Measurements from ENCODE around the gene MAN2A1.

The MAN2A1 gene

DNA sequence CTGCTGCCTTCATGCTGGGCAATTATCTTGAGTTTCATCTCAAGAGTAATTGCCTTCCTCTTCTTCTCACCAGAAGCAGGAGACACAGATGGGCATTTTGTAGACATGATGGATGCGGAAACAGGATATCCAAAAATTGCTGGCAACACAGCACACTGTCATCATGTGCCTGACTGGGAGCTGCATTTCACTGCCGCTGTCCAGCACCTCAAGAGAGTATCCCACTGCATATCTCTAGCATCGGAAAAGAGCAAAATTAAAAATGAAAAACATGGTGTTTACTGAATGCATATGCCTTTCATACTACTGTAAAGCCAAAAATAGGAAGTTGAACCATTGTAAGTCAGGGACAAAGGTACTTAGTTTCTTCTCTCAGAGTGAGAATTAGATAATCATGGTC lies 210.7 kb downstream of the MAN2A1 start:
- FAIRE-seq (no peak), DNase-seq (ENCODE audit: insufficient read length, low spot score) (no peak)
- TF ChIP-seq TAF1 (IDR thresholded peaks at IDR 0.05; ENCODE audit: low read depth, low read length): no peak
- TF ChIP-seq POLR2A (IDR thresholded peaks at IDR 0.05; ENCODE audit: low read depth, low read length): no peak
- no peak for TF ChIP-seq SPI1 (IDR thresholded peaks at IDR 0.05; ENCODE audit: low read depth, low read length)
- no peak for TF ChIP-seq PAX5 (IDR thresholded peaks at IDR 0.05; ENCODE audit: insufficient read depth, low read length, severe bottlenecking)
- TF ChIP-seq POLR2AphosphoS5 (IDR thresholded peaks at IDR 0.05; ENCODE audit: low read depth, low read length): no peak
- TF ChIP-seq POU2F2 (IDR thresholded peaks at IDR 0.05; ENCODE audit: low read depth, low read length): no peak

DNA sequence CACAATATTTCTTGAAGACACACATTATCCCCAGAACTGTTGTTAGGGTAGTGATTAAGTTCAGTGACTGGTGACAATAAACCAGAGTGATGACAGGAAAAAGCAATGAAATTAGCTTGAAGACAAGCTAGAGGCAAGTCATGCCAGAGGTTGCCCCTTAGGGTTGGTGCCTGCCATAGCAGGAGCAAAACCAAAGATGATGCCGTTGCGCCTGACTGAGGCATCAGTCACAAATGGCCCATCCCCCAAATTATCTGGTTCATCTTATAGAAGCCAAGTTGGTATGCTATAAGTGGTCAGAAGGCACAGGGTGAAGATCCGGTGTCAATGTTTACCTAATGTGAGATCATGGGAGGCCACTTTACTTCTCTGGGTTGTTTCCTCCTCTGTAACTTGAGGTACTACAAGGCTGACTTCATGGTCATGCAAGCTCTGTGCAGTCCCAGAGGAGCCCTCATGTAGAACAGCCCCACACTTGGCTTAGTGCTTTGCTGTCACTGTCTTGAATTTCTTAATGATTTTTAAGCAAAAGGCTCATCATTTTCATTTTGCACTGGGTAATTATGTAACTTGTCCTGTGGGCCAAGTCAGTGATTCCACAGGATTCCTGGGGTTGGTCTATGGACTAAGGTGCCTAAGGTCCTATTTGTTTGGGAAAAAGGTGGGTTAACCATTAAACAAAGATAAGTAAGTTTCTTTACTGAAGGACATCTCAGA lies 211.3 kb downstream of the MAN2A1 start:
- DNase-seq (ENCODE audit: insufficient read length, low spot score): no peak
- no peak for FAIRE-seq
- TF ChIP-seq POLR2A (IDR thresholded peaks at IDR 0.05; ENCODE audit: low read depth, low read length) (no peak), SPI1 (IDR thresholded peaks at IDR 0.05; ENCODE audit: low read depth, low read length) (no peak), POLR2AphosphoS5 (IDR thresholded peaks at IDR 0.05; ENCODE audit: low read depth, low read length) (no peak), PAX5 (IDR thresholded peaks at IDR 0.05; ENCODE audit: insufficient read depth, low read length, severe bottlenecking) (no peak), POU2F2 (IDR thresholded peaks at IDR 0.05; ENCODE audit: low read depth, low read length) (no peak), TAF1 (IDR thresholded peaks at IDR 0.05; ENCODE audit: low read depth, low read length) (no peak)

DNA sequence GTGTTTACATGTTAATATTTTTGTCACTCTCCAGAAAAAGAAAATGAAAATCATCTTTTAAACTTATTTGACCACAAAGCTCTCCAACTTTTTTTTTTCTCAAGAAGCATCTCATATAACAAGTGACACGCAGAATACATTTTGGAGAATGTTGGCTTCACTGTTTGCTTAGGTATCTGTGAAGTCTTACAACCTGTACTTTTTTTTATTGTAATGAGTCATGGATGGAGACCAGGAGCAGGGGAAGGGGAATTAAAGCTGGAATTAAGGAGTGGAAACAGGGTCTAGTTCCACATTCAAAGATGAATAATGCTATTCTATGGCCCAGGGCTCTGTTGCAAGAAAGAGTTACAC lies 211.9 kb downstream of the MAN2A1 start:
- TF ChIP-seq POLR2A (IDR thresholded peaks at IDR 0.05; ENCODE audit: low read depth, low read length): no peak
- TF ChIP-seq PAX5 (IDR thresholded peaks at IDR 0.05; ENCODE audit: insufficient read depth, low read length, severe bottlenecking): no peak
- FAIRE-seq: no peak
- DNase-seq (ENCODE audit: insufficient read length, low spot score): no peak

DNA sequence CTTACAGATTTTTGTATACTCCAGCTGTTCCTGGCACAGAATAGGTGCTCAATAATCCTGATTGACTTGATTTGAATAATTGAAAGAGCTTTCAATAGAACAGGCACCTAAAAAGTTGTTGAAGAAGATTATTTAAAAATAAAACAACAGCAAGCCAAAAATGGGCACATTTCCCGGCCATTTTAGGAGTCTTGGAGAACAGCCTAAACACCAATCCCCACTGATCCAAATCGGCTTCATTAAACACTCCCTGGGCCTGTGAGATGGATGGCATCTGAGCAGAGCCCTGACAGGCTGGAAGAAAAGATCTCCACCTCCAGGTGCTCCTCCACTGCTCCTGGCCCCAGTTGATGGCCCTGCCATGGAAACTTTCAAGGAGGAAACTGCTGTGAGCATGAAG lies 213.3 kb downstream of the MAN2A1 start:
- no peak for DNase-seq (ENCODE audit: insufficient read length, low spot score)
- FAIRE-seq: no peak
- TF ChIP-seq POLR2A (IDR thresholded peaks at IDR 0.05; ENCODE audit: low read depth, low read length): no peak
- no peak for TF ChIP-seq POU2F2 (IDR thresholded peaks at IDR 0.05; ENCODE audit: low read depth, low read length)
- no peak for TF ChIP-seq TAF1 (IDR thresholded peaks at IDR 0.05; ENCODE audit: low read depth, low read length)
- no peak for TF ChIP-seq SPI1 (IDR thresholded peaks at IDR 0.05; ENCODE audit: low read depth, low read length)
- TF ChIP-seq PAX5 (IDR thresholded peaks at IDR 0.05; ENCODE audit: insufficient read depth, low read length, severe bottlenecking): no peak
- TF ChIP-seq POLR2AphosphoS5 (IDR thresholded peaks at IDR 0.05; ENCODE audit: low read depth, low read length): no peak

DNA sequence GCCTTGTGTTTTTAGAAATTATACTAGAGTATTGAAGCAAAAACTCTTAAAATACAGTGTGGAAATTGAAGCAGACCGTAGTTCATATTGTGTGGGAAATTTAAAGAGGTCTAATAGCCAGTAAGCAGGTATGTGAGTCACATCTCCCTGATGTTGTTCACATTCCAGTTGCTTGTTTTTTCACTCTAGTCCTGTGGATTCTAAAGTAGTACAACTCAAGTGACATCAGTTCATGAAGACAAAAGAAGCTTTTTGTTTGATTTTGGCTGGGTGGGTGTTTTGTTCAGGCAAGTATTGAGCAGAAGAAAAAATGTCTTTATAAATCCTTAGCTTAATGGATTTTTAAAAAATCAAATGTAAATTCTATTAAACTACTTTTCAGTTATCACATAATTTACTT lies 216.2 kb downstream of the MAN2A1 start:
- no peak for TF ChIP-seq POLR2A (IDR thresholded peaks at IDR 0.05; ENCODE audit: low read depth, low read length)
- DNase-seq (ENCODE audit: insufficient read length, low spot score): no peak
- FAIRE-seq: no peak

DNA sequence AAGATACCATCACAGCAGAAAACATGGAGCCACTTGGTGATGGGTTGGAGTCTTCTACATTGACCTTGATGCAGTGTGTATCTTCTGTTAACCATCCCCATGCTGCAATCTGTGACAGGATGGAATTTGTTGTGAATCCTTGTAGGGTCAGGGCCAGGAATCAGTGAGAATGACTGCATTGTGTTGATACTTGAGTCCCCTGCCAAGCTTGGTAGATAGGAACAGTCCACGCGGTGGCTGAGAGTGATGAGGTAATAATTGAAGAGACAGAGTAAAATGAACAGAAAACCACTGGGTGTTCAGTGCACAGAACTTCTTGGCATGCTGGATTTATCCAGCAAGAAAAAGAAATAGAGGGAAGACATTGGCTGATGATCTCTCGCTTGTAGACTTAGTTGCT lies 217.5 kb downstream of the MAN2A1 start:
- no peak for DNase-seq (ENCODE audit: insufficient read length, low spot score)
- no peak for FAIRE-seq
- TF ChIP-seq TAF1 (IDR thresholded peaks at IDR 0.05; ENCODE audit: low read depth, low read length) (no peak), SPI1 (IDR thresholded peaks at IDR 0.05; ENCODE audit: low read depth, low read length) (no peak), PAX5 (IDR thresholded peaks at IDR 0.05; ENCODE audit: insufficient read depth, low read length, severe bottlenecking) (no peak), POU2F2 (IDR thresholded peaks at IDR 0.05; ENCODE audit: low read depth, low read length) (no peak), POLR2A (IDR thresholded peaks at IDR 0.05; ENCODE audit: low read depth, low read length) (no peak), POLR2AphosphoS5 (IDR thresholded peaks at IDR 0.05; ENCODE audit: low read depth, low read length) (no peak)

DNA sequence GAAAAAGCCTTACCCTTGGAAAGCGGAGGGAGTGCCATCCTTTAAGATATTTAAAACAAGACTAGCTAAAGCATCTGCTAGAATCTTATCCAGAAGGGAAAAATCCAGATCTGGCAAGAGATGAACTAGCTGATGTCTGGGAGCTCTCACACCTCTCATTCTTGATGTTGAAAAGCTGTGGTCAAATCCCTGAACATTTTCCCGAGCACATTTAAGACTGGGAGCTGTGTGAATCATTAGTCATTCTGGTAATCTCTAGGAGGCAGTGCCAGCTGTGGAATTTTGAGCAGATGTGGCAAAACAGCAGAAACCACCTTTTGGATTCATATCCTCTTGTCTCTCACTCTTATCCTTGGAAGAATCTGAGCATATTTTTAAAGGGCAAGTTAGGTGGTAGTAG lies 218.0 kb downstream of the MAN2A1 start:
- TF ChIP-seq POLR2AphosphoS5 (IDR thresholded peaks at IDR 0.05; ENCODE audit: low read depth, low read length) (no peak), POLR2A (IDR thresholded peaks at IDR 0.05; ENCODE audit: low read depth, low read length) (no peak), SPI1 (IDR thresholded peaks at IDR 0.05; ENCODE audit: low read depth, low read length) (no peak), POU2F2 (IDR thresholded peaks at IDR 0.05; ENCODE audit: low read depth, low read length) (no peak), PAX5 (IDR thresholded peaks at IDR 0.05; ENCODE audit: insufficient read depth, low read length, severe bottlenecking) (no peak), TAF1 (IDR thresholded peaks at IDR 0.05; ENCODE audit: low read depth, low read length) (no peak)
- DNase-seq (ENCODE audit: insufficient read length, low spot score) (no peak), FAIRE-seq (no peak)

DNA sequence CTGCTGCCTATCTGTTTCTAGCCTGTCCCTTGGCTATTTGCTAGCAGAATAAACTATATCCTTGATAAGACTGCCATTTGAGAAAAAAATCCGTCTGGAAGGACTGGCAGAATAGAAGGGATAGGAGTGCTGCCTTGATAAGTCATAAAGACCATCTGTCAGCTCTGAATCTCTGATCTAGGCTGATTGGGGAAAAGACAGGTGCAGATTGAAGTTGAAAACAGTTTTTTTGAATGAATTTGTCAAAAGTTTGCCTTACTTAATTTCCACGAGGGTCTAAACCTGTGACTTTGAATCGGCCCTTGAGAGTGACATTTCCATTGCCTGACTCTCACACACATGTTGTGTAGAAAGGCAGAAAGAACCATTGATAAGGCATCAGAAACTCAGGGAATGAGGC lies 218.6 kb downstream of the MAN2A1 start:
- no peak for FAIRE-seq
- TF ChIP-seq POLR2A (IDR thresholded peaks at IDR 0.05; ENCODE audit: low read depth, low read length) (no peak), PAX5 (IDR thresholded peaks at IDR 0.05; ENCODE audit: insufficient read depth, low read length, severe bottlenecking) (no peak), SPI1 (IDR thresholded peaks at IDR 0.05; ENCODE audit: low read depth, low read length) (no peak), POU2F2 (IDR thresholded peaks at IDR 0.05; ENCODE audit: low read depth, low read length) (no peak), TAF1 (IDR thresholded peaks at IDR 0.05; ENCODE audit: low read depth, low read length) (no peak), POLR2AphosphoS5 (IDR thresholded peaks at IDR 0.05; ENCODE audit: low read depth, low read length) (no peak)
- no peak for DNase-seq (ENCODE audit: insufficient read length, low spot score)

DNA sequence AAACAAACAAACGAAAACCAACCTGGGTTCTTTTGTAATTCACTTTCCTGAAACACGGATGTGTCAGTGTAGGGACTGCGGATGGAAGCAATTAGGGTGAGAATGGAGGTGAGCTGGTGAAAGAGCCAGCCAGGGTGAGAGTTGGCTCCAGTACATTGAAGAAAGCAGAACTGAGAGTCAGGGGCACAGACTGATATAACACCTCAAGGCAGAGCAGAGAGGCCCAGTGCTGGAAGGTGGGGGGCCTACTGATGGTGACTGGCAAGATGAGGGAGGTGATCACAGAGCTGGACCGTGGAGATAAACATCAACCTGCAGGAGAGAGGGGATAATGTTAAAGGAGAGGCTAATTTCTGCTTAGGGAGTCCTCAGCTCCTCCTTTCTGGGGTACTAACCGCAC lies 221.1 kb downstream of the MAN2A1 start:
- FAIRE-seq (no peak), DNase-seq (ENCODE audit: insufficient read length, low spot score) (no peak)
- peak; percentile 28; the same call in 1 of the 2 replicates for TF ChIP-seq SPI1 (IDR thresholded peaks at IDR 0.05; ENCODE audit: low read depth, low read length)
- TF ChIP-seq TAF1 (IDR thresholded peaks at IDR 0.05; ENCODE audit: low read depth, low read length): no peak

DNA sequence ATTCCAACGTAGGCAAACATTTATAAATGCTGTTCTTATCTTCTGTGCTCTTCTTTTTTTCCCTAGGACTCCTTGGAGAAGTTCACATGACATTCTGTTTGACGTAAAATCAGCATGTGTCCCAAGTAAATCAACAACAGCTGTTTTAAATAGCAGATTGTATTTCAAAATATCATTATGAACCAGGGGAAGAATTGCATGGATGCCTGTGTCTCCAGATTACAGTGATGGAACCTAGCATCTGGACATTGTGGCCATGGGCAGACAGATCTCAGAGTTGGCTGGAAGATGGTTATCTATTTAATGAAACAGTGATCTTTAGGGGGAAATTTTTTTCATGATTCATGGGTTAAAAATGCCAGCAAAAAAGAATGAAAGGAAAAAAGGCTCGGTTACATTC lies 222.0 kb downstream of the MAN2A1 start:
- no peak for DNase-seq (ENCODE audit: insufficient read length, low spot score)
- no peak for FAIRE-seq
- no peak for TF ChIP-seq POLR2A (IDR thresholded peaks at IDR 0.05; ENCODE audit: low read depth, low read length)
- TF ChIP-seq SPI1 (IDR thresholded peaks at IDR 0.05; ENCODE audit: low read depth, low read length): no peak
- TF ChIP-seq POLR2AphosphoS5 (IDR thresholded peaks at IDR 0.05; ENCODE audit: low read depth, low read length): no peak
- TF ChIP-seq POU2F2 (IDR thresholded peaks at IDR 0.05; ENCODE audit: low read depth, low read length): no peak
- TF ChIP-seq TAF1 (IDR thresholded peaks at IDR 0.05; ENCODE audit: low read depth, low read length): no peak
- no peak for TF ChIP-seq PAX5 (IDR thresholded peaks at IDR 0.05; ENCODE audit: insufficient read depth, low read length, severe bottlenecking)

All from GM12891 (cell line).